ENCODE measurements around the gene ATP5F1A. TPM values are rescaled to one million over a fixed set of nuclear protein-coding genes. Genes with fewer than 3 reads are reported as not detected.

The ATP5F1A gene
- total RNA-seq, 1 experiment from 2014 or later: 680 TPM

Other genes starting within 250 kb of the ATP5F1A start
- gene EPG5, start 131.0 kb downstream of the ATP5F1A start, total RNA-seq (2014; rRNA removed; shearing (Covaris generic)): 9.4 and 14.8 TPM in 2 replicates
- gene PSTPIP2, start 26.0 kb downstream of the ATP5F1A start, total RNA-seq (2014; rRNA removed; shearing (Covaris generic)): 4.0 and 6.8 TPM in 2 replicates
- 86.3 and 97.4 TPM in 2 replicates for gene HAUS1, start 6.1 kb upstream of the ATP5F1A start, total RNA-seq (2014; rRNA removed; shearing (Covaris generic))

All from SJSA1 (cell line).